NCI-H2227 treated with DMSO at 0.1 percent for 48 hours (cell line): Measurements from ENCODE around the gene RSAD2.

ENCODE experiments used
- DNase-seq: peaks from one replicate; lab custom pipeline; 2025; lab: John Stamatoyannopoulos, UW

The RSAD2 gene

DNA sequence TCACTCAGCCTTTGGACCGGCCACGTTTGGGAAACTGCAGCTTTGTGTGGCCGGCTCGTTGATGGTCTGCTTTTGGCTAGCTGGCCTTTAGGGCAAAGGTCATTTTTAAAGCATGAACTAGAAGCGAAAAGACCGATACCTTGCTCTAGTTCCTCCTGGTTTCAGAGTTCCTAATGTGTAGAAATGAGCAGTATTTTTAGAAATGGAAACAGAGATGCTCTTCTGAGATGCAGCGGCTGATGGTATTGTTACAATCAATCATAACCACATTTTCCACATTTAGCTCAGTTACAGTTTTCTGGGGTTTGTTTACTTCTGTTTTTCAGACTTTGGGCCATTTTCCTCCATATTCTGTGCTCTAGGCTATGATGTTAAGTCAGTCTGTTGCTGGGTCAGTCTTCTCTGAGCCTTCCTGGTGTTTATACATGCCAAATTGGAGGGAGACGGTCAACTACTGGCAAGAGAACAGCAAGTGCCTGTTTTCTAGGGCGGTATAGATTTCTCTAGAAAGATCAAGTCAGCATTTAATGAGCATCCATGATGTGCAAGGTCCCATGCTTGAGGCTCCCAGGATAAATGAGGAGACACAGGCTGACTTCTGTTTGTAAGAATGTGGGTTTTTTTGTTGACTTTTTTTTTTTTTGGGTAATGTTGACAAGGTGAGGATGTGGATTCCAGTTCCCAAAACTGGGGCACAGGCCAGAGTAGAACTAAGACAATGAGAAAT lies 67.7 kb downstream of the RSAD2 start:
- DNase-seq: no peak

DNA sequence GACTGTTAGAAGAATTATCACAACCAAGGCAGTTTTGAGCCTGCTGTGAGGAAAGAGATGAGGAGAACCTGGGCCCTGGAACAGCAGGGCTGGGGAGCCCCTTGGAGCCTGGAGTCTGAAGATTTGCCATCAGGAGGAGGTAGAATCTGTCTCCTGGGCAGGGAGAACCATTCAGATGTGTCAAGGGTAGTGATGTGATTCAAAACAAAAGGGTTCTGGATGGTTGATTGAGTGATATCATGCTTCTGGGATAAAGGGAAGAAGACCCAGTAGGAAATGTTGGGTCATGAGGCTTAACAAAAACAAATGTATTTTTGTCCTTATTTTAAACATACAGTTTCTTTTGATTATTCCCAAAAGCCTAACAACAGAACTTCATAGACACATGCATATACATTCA lies 68.2 kb downstream of the RSAD2 start:
- no peak for DNase-seq

- no peak for DNase-seq
Observed at GRCh38 chr2:6946722-6947121, 69.1 kb downstream of the RSAD2 start.
